ENCODE data around the gene CST9L. TPM values are rescaled to one million over a fixed set of nuclear protein-coding genes. Genes with fewer than 3 reads are reported as not detected.

Gene CST9L
- total and polyA plus RNA-seq, 2 of the 13 experiments (the other 11 are each of a cell fraction or from before 2014, with no cell fraction given), result 0.15 TPM; not detected in 1

GRCh38 chr20:23540624-23541023 is 27.7 kb downstream of the CST9L start:
- FAIRE-seq (no peak), DNase-seq (ENCODE audit: low spot score) (no peak), ATAC-seq (no peak)
- Histone ChIP-seq H3K27me3 (ENCODE audit: control insufficient read depth in 1 of 2, insufficient read depth in 2 of 2, low read length in 2 of 2) (peaks cover 1 to 6% of the 10 kb centered on the region in 2 experiments; a peak in 2 of 5 replicates), H3K9me3 (ENCODE audit: low read length) (no peaks in the 10 kb centered on the region), H3K79me2 (ENCODE audit: insufficient read depth, low read length) (no peaks in the 10 kb centered on the region), H3K4me1 (ENCODE audit: insufficient read depth, low read length) (peaks cover 11% of the 10 kb centered on the region), H3K27ac (ENCODE audit: extremely low read length, insufficient read depth, low read length) (no peak overlapping the region), H2AFZ (ENCODE audit: low read length) (no peak overlapping the region), H3K4me2 (ENCODE audit: low read depth, low read length) (no peak overlapping the region), H3K4me3 (replicated peaks in 1 of 3; ENCODE audit: insufficient read depth in 1 of 3, low read depth in 2 of 3, low read length in 3 of 3) (no peak overlapping the region), H3K9ac (ENCODE audit: insufficient read depth, low read depth, low read length) (no peak overlapping the region), H4K20me1 (ENCODE audit: insufficient read depth, low read length) (no peaks in the 10 kb centered on the region), H3K36me3 (replicated peaks in 1 of 2; ENCODE audit: control insufficient read depth in 1 of 2, insufficient read depth in 2 of 2, low read length in 2 of 2) (no peaks in the 10 kb centered on the region)
- no TSS peak for BruUV-seq (replicated peaks)
- ChIA-PET POLR2A (no interaction called here), CTCF (ENCODE audit: low intra/inter-chr PET ratio, low total read pairs) (no interaction called here)
- intact Hi-C loops (cut with micrococcal nuclease; ENCODE audit: unreplicated experiment) (no loop called here), in situ Hi-C loops (cut with HindIII; ENCODE audit: extremely low pct_ligation_motif_present, low pct_unique_long_range_greater_than_20kb) (no loop called here)
- TF ChIP-seq ZSCAN31 (CRISPR knock-in tag; IDR thresholded peaks at IDR 0.05; ENCODE audit: low read depth) (no peak), SATB2 (CRISPR knock-in tag; IDR thresholded peaks at IDR 0.05) (no peak), ZNF589 (CRISPR knock-in tag; conservative IDR thresholded peaks at IDR 0.05) (no peak), GATAD1 (CRISPR knock-in tag; IDR thresholded peaks at IDR 0.05) (no peak), ZNF124 (CRISPR knock-in tag; IDR thresholded peaks at IDR 0.05) (no peak), ZNF570 (CRISPR knock-in tag; IDR thresholded peaks at IDR 0.05; ENCODE audit: borderline replicate concordance) (no peak), ATRX (CRISPR knock-in tag; IDR thresholded peaks at IDR 0.05; ENCODE audit: borderline replicate concordance) (no peak), ZBTB8A (CRISPR knock-in tag; IDR thresholded peaks at IDR 0.05; ENCODE audit: borderline replicate concordance, low read depth) (no peak), MNT (IDR thresholded peaks at IDR 0.05) (no peak), HNF1B (CRISPR knock-in tag; IDR thresholded peaks at IDR 0.05) (no peak), ZFP90 (CRISPR knock-in tag; IDR thresholded peaks at IDR 0.05; ENCODE audit: borderline replicate concordance) (no peak)
- WGBS (ENCODE audit: low lambda C conversion rate), result 37% methylated on average over 4 of the region's 4 CpGs
